ENCODE measurements around the gene RAP2A. TPM values are rescaled to one million over a fixed set of nuclear protein-coding genes. Genes with fewer than 3 reads are reported as not detected.

Gene RAP2A
- total RNA-seq, 2 experiments from 2014 or later: 19.8 to 21.5 TPM

DNA sequence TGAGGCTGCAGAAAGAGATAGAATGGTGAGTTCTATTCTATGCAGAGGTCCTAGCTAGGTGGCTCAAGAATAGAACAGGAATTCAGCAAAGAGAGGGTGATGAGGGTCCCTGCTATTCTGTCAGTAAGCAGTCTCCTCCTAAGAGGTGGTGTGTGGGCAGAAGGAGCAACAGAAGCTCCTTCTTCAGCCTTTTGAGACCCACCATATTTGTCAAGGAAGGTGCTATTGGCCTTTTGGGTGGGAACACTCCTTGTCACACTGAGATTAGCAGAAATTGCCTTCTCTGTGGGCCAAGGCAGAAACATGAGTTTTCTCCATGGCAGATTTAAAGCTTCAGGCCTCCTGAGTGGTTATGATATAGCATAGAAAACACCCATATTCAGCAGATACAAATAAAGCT is 39.4 kb upstream of the RAP2A start:
- H3K36me3 Mint-ChIP-seq (ENCODE audit: low read depth): peaks cover 1% of the 10 kb centered on the region
- no peak overlapping the region for H3K4me3 Mint-ChIP-seq
- DNase-seq (no peak), ATAC-seq (no peak)
- H3K4me1 Mint-ChIP-seq (ENCODE audit: low read depth): no peaks in the 10 kb centered on the region
- H3K9me3 Mint-ChIP-seq: no peaks in the 10 kb centered on the region
- POLR2A ChIA-PET: interaction anchor here (0.7 kb wide), 1 partner anchor 121 kb away, joined by 3 read pairs; no protein-coding TSS in a partner anchor
- no peak overlapping the region for H3K27ac Mint-ChIP-seq
- TF ChIP-seq CTCF (IDR thresholded peaks at IDR 0.05): no peak
- no peaks in the 10 kb centered on the region for H3K27me3 Mint-ChIP-seq
- CTCF ChIA-PET: no interaction called here
- intact Hi-C loops (cut with micrococcal nuclease): no loop called here

GRCh38 chr13:97395447-97396136 is 38.4 kb upstream of the RAP2A start:
- Mint-ChIP-seq H3K27ac (no peak overlapping the region), H3K4me1 (ENCODE audit: low read depth) (no peaks in the 10 kb centered on the region), H3K4me3 (no peak overlapping the region), H3K9me3 (no peaks in the 10 kb centered on the region), H3K36me3 (ENCODE audit: low read depth) (peaks cover 1% of the 10 kb centered on the region), H3K27me3 (no peaks in the 10 kb centered on the region)
- POLR2A ChIA-PET: no interaction called here
- CTCF ChIA-PET: interaction anchor here (2.0 kb wide), 1 partner anchor 9 kb away, joined by 6 read pairs; no protein-coding TSS in a partner anchor
- intact Hi-C loops (cut with micrococcal nuclease): no loop called here
- no peak for ATAC-seq
- no peak for DNase-seq
- TF ChIP-seq CTCF (IDR thresholded peaks at IDR 0.05): no peak

- H3K9me3 Mint-ChIP-seq: peaks cover 8% of the 10 kb centered on the region
- no peaks in the 10 kb centered on the region for H3K4me1 Mint-ChIP-seq (ENCODE audit: low read depth)
- ATAC-seq (no peak), DNase-seq (no peak)
- intact Hi-C loops (cut with micrococcal nuclease): no loop called here
- CTCF ChIA-PET: interaction anchor here (1.1 to 2.0 kb wide), 2 partner anchors 10 kb away, joined by 4 to 6 read pairs; no protein-coding TSS in a partner anchor
- no peaks in the 10 kb centered on the region for H3K27me3 Mint-ChIP-seq
- H3K4me3 Mint-ChIP-seq: no peak overlapping the region
- no peak for TF ChIP-seq CTCF (IDR thresholded peaks at IDR 0.05)
- POLR2A ChIA-PET: no interaction called here
- H3K36me3 Mint-ChIP-seq (ENCODE audit: low read depth): no peaks in the 10 kb centered on the region
- H3K27ac Mint-ChIP-seq: no peak overlapping the region
Measured at GRCh38 chr13:97397267-97397666, 36.7 kb upstream of the RAP2A start.

DNA sequence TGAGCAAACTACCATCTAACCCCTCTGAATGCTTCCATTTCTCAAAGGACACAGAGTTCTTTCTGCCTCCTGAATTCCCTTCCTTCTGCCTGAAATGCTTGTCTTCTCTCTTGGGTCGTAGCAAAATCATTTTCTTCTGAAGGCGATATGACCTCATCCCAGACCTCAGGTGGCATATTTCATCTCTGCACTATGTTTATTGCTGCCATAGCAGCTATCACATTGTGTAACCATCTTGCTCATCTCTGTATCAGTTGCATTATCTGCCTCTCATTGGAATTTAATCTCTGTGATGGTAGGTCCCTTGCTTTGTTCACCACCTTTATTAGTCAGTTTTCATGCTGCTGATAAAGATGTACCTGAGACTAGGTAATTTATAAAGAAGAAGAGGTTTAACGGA is 32.5 kb upstream of the RAP2A start:
- intact Hi-C loops (cut with micrococcal nuclease): no loop called here
- POLR2A ChIA-PET: no interaction called here
- H3K4me1 Mint-ChIP-seq (ENCODE audit: low read depth): no peaks in the 10 kb centered on the region
- no peak overlapping the region for H3K4me3 Mint-ChIP-seq
- H3K27me3 Mint-ChIP-seq: peaks cover 7% of the 10 kb centered on the region
- H3K36me3 Mint-ChIP-seq (ENCODE audit: low read depth): no peaks in the 10 kb centered on the region
- ATAC-seq: no peak
- no peak for DNase-seq
- CTCF ChIA-PET: no interaction called here
- peaks cover 9% of the 10 kb centered on the region for H3K9me3 Mint-ChIP-seq
- H3K27ac Mint-ChIP-seq: no peak overlapping the region
- no peak for TF ChIP-seq CTCF (IDR thresholded peaks at IDR 0.05)

GRCh38 chr13:97403893-97404750 is 29.8 kb upstream of the RAP2A start:
- no peak for TF ChIP-seq CTCF (IDR thresholded peaks at IDR 0.05)
- Mint-ChIP-seq H3K27ac (no peak overlapping the region), H3K4me1 (ENCODE audit: low read depth) (no peaks in the 10 kb centered on the region), H3K4me3 (no peak overlapping the region), H3K9me3 (peaks cover 9% of the 10 kb centered on the region), H3K36me3 (ENCODE audit: low read depth) (no peaks in the 10 kb centered on the region), H3K27me3 (peaks cover 11% of the 10 kb centered on the region)
- ATAC-seq: no peak
- POLR2A ChIA-PET: no interaction called here
- CTCF ChIA-PET: interaction anchor here (1.5 kb wide), 1 partner anchor 294 kb away, joined by 3 read pairs; no protein-coding TSS in a partner anchor
- DNase-seq: no peak
- intact Hi-C loops (cut with micrococcal nuclease): no loop called here

Measured in activated CD8-positive, alpha-beta T cell treated with anti-CD3 and anti-CD28 coated beads for 36 hours (primary cell).